Epidermal melanocyte (primary cell): ENCODE results near the gene RPL39L.
"Not testable (repeated sequence)": the region's sequence is repeated elsewhere in the genome, so short reads cannot be mapped to it uniquely, and the experiment has no call there.

Experiments
- DNase-seq: peaks from one replicate; pipeline ENCODE4 v3.0.0; 2011; ENCODE audit warnings: low spot score; ENCODE audit not compliant: insufficient read length

RPL39L gene

DNA sequence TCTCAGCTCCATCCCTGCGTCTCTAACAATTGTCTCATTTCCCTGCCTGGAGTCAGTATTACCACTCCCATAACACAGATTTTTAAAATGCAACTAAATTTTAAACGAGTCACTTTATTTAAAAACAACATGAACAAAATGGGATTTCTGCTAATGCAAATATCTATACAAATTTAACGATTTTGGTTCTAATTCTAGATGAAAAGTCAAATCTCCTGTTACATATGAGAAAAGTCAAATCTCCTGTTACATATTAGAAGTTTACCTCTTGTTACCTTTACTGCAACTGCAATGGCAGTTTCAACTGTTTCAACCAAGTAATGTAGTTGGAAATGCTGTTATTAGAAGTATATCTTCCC, 578 bp upstream of the RPL39L start:
- DNase-seq: no peak

DNA sequence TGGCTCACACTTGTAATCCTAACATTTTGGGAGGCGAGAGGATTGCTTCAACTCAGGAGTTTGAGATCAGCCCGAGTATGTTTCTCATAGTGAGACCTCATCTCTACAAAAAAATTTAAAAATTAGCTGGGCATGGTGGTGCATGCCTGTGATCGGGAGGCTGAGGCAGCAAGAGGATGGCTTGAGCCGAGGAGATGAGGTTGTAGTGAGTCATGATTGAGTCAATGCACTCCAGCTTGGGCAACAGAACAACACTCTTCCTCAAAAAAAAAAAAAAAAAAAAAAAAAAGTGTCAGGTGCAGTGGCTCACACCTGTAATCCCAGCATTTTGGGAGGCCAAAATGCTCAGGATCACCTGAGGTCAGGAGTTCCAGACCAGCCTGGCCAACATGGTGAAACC, 2.4 kb downstream of the RPL39L start:
- DNase-seq: no peak

DNA sequence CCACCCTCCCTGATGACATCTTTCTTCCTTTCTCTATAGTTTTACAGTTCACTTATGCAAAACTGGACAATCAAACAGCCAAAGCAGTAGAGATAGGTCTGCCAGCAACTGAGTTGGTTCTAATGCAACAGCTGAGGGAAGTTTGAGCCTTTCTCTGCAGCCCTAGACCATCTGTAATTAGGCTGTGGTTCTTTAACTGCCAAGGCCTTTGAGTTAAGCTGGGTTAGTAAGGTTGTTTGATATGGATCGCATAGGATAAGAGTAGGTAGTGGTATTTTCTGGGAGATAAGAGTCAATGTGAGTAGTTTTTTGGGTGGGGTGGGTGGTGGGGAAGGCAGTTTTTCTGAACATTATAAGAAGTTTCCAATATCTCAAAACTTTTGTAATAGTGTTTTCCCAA, 3.0 kb downstream of the RPL39L start:
- no peak for DNase-seq

DNA sequence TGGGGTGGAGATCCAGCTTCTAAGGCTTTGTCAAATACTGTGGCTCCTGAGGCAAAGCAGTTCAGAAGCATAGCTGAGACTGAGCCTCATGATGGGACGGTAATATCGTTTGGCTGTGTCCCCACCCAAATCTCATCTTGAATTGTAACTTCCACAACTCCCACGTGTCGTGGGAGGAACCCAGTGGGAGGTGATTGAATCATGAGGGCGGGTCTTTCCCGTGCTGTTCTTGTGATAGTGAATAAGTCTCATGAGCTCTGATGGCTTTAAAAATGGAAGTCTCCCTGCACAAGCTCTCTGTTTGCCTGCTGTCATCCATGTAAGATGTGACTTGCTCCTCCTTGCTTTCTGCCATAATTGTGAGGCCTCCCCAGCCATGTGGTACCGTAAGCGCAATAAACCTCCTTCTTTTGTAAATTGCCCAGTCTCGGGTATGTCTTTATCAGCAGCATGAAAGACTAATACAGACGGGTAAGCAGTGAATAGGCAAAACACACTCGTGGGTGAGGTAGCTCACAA, 4.1 kb downstream of the RPL39L start:
- not testable (repeated sequence) for DNase-seq

DNA sequence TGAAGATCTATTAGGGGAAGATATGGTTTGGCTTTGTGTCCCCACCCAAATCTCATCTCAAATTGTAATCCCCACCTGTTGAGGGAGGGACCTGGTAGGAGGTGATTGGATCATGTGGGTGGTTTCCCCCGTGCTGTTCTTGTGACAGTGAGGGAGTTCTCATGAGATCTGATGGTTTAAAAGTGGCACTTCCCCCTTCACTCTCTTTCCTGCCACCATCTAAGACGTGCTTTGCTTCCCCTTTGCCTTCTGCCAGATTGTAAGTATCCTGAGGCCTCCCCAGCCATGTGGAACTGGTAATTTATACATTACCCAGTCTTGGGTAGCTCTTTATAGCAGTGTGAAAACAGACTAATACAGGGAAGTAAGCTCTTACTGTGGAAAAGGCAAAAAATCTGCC, 6.1 kb downstream of the RPL39L start:
- not testable (repeated sequence) for DNase-seq

DNA sequence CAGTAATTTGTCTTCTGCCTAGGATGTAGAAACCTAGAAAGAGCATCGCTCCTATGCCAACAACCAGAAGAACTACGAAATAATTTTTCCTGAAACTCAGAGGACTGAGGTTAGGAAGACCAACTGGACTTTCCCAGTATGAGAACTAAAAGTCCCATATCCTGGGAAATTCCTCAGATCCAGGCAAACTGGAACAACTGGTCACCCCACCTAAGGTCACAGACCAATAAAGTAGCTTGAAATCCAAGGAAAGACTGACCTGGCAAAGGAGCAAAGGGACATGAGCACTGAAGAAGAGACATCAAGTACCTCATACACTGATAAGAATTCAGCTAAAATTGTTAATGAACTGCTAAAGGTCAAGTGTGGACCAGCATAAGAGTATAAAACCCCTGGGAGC, 6.6 kb downstream of the RPL39L start:
- DNase-seq: no peak

DNA sequence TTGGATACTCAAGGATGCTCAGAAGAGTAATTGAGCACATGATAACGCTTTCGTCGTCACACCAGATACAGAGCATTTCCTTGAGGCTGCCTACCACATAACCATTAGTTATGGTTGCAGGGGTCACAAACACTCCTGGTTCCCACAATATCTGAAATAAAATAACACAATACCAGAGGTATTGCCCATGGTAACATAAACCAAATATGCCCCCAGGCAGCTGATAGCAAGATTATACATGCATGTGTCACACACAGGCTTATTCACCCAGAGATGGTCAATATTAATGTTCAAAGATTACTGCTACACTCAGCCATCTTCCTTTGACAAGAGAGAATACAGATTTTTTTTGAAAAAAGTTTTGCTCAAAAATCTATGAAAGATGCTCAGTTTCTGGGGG, 7.3 kb downstream of the RPL39L start:
- no peak for DNase-seq

DNA sequence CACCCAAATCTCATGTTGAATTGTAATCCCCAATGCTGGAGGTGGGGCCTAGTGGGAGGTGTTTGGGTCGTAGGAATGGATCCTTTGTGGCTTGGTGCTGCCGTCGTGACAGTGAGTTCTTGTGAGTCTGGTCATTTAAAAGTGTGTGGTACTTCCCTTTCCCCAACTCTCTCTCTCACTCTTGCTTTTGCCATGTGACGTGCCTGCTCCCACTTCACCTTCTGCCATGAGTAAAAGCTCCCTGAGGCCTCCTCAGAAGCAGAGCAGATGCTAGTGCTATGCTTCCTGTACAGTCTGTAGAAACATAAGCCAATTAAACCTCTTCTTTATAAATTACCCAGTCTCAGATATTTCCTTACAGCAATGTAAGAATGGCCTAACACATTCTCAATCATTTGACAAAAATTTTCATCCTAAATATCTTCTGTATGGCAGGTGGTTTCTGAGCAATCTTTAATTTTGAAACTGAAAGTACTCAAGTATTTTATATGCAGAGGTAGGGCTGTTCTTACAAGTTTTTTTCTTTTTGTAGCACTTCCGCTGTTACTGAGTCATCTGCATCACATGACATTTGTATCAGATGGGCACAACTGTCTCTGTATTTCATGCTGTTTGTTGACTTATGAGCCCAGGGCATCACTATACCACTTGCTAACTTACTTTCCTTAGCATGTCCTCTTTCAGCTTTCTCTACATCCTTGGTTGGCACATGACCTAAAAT, 8.8 kb downstream of the RPL39L start:
- no peak for DNase-seq

DNA sequence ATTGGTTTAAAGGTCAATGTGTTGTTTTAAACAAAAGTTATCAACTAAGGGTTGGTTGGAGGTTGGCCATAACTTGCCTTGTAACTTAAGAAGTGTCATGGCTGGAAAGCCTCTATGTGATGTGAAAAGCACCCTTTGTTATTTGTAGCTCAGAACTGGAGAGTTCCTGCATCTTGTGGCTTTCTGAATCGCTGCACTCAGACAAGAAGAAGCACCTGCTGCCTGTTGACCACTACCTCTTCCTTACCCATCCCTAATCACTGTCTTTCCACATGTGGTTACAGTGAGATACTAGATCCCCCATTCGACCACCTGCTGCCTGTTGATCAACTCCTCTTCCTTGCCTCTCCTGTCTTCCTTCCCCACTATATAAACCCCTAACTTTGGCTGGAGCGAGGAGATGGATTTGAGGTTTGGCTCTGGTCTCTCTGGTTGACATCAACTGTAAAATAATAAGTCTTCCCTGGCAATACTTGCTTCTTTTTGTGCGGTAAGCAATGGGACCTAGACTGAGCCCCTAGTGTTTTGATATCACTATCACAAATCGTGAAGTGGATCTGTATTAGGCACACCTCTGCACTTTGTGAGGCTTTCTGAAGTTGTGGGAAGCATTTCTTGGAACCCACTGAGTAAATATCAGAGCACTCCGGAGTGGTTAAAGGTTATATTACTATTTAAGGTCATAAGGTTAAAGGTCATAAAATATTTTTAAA, 13.8 kb downstream of the RPL39L start:
- DNase-seq: no peak

DNA sequence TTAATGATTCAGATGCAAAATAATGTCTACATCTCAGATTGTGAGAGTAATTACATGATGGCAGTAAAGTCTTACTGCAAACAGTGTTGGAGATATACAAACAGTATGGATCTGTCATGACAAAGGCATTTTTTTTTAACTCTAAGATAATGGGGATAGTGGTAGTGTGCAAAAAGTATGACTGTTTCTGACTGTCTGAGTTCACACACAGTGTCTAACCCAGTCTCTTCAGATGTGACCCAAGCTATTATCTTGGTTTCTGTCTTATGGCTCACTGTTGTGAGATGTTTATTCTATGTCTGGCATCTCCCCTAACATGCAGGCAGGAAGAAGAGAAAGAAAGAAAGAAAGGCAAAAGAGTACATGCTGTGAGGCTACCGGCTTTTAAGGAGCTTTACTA, 17.0 kb downstream of the RPL39L start:
- DNase-seq: no peak

DNA sequence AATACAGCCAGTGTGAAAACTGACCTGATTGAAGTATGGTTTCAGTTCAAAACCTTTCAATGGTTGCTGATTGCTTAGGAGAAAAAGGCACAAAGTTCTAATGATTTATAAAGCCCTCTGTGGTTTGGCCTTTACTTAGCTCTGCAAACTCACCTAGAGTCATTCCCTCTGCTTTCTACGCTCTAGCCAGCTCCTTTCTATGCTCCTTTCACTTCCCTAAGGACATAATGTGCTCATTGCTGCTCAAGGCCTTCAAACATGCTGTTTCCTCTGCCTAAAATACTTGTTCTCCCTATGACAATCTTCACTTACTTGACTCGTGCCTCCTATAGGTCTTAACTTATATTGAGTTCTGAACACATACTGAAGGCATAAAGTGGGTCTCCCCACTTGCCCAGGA, 19.0 kb downstream of the RPL39L start:
- DNase-seq: no peak

DNA sequence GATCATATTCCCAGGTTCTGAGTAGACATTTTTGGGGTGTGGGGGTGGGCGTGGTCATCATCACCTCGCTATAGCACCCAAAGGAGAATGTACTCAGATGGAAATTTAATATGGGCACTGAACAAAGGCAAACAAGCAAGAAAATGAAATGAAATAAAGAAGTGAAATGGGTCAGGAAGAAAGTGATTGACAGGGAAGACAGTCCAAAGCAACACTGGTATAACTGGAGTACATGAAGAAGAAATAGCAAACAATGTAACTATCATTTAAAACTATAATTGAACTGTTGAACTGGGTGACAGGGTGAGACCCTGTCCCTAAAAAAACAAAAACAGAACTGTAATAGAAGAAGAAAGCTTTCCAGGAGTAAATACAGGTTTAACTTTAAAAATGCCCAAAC, 24.8 kb downstream of the RPL39L start:
- DNase-seq: no peak

DNA sequence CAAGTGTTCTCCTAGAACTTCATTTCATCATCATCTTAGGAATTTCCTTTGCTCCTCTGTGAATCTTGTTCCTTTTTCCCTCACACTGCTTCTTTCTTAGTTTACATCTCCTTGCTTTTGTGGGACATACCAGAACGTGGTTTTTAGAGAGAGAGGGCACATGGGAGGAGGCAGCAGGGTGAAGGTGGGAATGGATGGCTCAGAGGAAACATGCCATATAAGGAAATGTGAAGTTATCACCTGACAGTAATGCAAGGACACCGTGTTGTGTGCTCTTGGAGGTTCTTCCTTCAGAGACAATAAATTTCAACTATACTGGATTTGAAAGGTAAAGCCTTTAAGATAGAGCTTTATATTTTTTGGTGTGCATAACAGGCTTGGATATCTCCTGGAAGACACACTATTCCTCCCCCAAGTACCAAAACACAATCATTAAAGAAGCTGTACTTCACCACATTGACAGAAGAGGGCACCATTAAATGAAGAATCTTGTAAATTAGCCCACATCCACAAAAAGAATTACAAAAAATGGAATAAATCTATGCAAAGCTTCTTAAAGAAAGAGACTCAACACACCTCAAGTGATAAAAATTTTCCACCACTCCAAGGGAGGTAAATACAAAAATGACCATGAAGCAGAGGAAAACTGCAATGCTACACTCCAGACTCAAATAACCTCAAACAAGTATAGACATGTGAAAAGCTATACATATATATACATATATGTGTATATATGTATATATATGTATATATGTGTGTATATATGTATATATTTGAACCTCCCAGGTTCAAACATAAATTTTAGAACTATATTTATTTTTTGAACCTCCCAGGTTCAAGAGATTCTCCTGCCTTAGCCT, 26.1 kb downstream of the RPL39L start:
- no peak for DNase-seq

DNA sequence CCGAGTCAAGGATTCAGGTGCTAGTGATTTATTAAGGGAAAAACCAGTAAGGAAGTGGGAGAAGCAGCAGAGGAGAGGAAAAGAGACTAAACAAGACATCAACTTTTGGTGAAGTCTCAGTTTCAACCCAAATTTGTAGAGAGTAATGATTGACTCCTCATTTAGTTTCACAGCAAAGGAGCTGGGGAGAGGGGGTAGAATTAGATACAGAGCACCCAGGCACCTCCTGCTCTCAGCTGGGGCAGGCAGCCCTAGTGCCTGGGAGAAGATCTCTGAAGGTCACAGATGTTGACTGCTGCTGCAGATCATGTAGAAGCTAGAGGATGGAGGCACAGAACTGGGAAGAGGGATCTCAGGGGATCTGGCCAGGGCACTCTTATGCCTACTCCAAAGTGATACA, 29.1 kb downstream of the RPL39L start:
- no peak for DNase-seq

DNA sequence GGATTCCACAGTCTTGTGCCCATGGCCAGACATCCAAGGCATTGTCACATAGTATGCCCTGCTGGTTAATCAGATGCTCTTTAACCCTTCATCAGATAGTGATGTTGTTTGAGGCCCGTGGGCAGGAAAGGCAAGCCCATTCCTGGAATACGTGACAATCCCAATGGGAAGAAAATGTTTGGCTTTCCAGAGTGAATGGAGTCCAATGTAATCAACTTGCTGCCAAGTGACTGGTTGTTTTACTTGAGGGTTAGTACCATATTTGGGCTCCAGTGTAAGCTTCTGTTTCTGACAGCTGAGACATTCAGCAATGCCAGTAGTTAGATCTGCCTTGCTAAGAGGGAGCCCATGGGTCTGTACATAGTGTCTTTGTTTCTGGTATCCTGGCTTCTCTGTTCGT, 31.3 kb downstream of the RPL39L start:
- DNase-seq: no peak

DNA sequence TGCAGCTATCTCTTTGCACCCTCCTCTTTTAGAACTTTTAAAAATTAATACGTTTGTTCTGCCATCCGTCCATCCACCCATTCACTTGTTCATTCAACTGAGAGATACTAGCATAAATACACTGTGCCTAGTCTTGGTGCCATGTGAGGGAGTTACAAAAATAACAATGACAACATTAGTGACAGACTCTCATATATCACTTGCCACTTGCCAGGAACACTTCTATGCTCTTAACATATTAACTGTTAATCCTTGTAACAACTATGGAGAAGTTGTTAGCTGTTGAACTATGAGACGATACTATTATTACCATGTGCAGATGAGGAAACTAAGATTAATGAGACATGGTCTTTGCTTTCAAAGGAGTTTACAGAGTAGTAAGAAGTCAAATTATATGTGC, 33.6 kb downstream of the RPL39L start:
- DNase-seq: no peak

DNA sequence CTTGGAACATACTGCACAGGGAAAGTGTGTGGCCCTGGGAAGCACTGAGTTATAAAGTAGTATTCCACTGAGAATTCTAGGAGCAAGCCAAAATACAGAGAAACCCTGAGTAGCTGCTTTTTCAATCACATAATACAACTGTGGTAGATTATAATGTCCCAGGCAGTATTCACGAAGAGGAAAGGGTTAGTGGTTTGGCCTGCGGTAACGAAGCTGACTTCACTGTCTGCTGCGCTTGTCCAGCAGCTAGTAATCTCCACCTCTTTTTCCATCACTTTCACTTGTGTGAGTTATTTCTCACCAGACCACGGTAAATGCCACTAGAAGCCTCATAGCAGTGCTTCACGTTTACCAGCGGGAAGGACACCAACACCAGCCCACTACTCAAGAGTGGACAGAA, 34.4 kb downstream of the RPL39L start:
- no peak for DNase-seq

DNA sequence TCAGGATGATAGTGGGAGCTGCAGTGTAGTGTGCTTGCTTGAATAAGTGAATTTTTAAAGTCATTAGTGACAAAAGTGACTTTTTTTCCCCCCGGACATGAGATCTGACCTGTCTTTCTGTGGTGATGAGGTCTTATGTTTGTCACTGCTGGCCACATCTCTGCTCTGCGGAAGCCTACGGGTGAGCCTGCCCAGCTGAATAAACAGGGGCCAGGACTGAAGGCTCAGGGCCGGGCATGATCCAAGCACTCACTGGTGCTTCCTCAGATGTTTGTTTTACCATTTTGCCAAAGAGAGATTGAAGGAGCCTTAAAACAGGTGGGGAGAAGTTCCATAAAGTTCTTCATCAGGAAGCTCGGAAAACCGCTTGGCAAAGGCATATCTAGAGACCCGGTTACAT, 35.0 kb downstream of the RPL39L start:
- no peak for DNase-seq

DNA sequence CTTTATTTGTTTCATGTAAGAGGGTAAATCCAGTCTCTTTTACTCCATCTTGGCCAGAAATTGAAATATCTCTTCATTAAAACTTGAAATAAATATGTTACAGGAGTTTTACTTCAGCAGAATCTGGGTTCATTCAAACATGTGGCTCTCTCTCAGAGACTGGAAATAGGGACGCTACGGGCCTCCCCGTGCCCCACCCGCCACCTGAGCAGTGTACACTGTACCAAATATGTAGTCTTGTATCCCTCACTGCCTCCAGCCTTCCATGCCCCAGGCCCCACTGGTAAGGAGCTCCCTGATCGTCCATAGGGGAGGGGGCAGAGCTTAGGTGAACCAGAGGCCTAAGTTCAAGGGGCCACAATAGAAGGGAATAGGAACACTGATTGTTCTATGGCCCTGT, 36.0 kb downstream of the RPL39L start:
- no peak for DNase-seq

DNA sequence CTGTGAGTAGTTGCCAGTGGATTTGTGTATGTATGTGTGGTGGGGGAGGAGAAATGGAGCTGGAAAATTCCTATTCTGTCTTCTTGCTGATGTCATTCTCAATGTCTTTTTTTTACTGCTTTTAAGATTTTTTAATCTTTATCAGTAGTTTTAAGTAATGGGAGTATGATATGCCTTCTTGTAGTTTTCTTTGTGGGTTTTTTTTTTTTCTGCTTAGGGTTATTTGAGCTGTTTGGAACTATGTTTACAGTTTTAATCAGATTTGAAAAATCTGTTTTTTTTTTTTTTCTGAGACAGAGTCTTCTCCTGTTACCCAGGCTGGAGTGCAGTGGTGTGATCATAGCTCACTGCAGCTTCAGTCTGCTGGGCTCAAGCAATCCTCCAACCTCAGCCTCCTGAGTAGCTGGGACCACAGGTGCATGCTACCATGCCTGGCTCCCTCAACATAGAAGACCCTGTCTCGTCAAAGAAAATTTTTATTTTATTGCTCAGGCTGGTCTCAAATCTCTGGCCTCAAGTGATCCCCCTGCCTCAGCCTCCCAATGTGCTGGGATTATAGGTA, 37.1 kb downstream of the RPL39L start:
- DNase-seq: no peak

DNA sequence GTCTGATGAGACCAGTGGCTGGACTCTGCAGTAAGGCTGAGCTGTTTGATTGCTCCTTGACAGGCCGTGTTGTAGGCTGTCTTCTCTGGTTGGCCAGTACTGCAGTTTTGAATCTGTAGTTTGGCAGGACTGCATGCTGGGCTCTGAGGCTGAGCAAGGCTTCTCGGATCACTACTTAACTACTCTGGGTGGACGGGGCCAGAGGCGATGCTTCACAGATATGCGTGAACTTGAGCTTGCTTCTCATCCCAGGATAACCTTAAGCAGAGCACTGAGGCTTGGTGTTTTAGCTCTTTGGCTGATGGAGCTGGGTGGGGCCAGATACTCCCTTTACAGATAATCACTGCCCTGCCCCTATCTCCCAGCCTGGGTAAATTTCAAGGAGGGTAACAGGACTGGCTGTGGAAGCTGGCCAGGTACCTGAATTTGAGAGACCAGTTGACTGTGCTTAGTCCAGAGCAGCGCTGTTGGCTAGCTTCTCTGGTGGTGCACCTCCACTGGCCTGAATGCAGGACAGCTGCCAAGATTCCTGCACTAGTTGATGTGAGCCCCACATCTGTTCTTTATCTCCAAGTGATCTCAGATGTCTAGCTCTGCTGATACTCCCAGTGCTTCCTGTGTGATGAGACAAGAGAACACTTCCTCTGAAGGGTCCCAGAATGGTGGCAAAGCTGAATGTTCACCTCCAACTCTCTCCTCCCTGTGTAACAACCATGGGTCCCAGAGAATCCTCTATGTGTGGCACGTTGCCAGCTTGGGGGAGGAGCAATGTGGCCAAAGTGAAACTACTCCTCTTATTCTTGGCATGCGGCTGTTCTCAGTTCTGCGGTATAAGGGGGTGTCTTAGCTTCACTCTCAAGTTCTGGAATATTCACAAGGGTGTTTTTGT, 37.9 kb downstream of the RPL39L start:
- DNase-seq: peak; percentile 54
